GM19467 (cell line): ENCODE data around the gene FNDC3A.
"Not testable (repeated sequence)": the region's sequence is repeated elsewhere in the genome, so short reads cannot be mapped to it uniquely, and the experiment has no call there.

Experiments
- ATAC-seq: cut with Tn5 transposase; IDR thresholded peaks from one replicate; pipeline ENCODE4 v1.9.1; 2021; ENCODE audit warnings: mild to moderate bottlenecking, moderate library complexity; ENCODE audit not compliant: unreplicated experiment

Gene FNDC3A

DNA sequence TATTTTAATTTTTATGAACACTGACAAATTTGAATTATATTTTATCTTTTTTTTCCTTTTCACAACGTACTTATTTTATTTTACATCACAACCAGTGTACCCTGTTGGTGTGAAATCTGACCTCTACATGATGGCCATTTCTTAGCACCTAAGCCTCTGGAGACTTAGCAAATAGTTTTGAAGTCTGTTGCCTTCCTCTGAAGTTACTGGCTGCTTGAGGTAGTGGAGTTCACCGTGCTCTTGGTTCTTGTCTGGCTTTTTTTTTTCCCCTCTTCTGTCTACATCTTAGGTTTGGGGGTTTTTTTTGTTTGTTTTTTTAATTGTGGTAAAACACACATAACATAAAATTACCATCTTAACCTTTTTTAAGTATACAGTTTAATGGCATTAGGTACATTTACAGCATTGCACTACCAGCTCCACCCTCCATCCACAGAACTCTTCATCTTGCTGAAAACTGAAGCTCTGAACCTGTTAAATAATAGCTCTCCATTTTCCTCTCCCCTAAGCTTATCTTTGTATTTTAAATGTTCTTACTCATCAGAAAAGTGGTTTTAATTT is 150.3 kb downstream of the FNDC3A start:
- ATAC-seq, result no peak

- ATAC-seq, result no peak
Observed at GRCh38 chr13:49132479-49133002, 156.8 kb downstream of the FNDC3A start.

DNA sequence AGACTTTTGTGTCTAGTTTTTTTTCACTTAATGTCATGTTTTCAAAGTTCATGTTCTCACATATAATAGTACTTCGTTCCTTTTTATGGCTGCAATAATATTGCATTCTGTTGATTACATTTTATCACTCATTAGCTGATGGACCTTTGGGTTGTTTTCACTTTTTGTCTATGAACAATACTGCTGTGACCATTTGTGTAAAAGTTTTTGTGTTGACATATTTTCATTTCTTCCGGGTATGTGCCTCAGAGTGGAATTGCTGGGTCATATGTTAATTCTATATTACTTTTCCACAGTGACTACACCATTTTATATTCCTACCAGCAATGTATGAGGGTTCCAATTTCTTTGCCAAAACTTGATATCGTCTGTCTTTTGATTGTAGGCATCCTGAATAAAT is 158.6 kb downstream of the FNDC3A start:
- ATAC-seq, result no peak

GRCh38 chr13:49137138-49137643 is 161.5 kb downstream of the FNDC3A start:
- ATAC-seq, result not testable (repeated sequence)

- no peak for ATAC-seq
Observed at GRCh38 chr13:49140910-49141611, 165.3 kb downstream of the FNDC3A start.

GRCh38 chr13:49146950-49147355 is 171.2 kb downstream of the FNDC3A start:
- ATAC-seq, result no peak

- no peak for ATAC-seq
Observed at GRCh38 chr13:49148405-49148804, 172.7 kb downstream of the FNDC3A start.

DNA sequence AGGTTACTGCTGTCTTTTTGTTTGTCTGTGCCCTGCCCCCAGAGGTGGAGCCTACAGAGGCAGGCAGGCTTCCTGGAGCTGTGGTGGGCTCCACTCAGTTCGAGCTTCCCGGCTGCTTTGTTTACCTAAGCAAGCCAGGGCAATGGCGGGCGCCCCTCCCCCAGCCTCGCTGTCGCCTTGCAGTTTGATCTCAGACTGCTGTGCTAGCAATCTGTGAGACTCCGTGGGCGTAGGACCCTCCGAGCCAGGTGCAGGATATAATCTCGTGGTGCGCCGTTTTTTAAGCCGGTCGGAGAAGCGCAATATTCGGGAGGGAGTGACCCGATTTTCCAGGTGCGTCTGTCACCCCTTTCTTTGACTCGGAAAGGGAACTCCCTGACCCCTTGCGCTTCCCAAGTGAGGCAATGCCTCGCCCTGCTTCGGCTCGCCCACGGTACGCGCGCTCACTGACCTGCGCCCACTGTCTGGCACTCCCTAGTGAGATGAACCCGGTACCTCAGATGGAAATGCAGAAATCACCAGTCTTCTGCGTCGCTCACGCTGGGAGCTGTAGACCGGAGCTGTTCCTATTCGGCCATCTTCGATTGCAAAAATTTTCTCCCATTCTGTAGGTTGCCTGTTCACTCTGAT is 182.4 kb downstream of the FNDC3A start:
- ATAC-seq, result not testable (repeated sequence)

- ATAC-seq, result not testable (repeated sequence)
Observed at GRCh38 chr13:49163162-49163561, 187.4 kb downstream of the FNDC3A start.

DNA sequence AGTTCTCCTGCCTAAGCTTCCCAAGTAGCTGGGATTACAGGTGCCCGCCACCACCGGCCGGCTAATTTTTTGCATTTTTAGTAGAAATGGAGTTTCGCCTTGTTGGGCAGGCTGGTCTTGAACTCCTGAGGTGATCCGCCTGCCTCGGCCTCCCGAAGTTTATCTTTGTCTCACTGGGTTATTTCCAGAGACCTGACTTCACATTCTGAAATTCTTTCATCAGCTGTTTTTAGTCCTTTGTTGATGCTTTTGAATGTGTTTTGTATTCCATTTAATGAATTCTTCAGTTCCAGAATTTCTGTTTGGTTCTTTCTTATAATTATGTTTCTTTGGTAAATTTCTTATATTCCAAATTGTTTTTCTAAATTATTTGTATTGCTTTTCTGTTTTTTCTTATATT is 189.0 kb downstream of the FNDC3A start:
- ATAC-seq, result no peak

DNA sequence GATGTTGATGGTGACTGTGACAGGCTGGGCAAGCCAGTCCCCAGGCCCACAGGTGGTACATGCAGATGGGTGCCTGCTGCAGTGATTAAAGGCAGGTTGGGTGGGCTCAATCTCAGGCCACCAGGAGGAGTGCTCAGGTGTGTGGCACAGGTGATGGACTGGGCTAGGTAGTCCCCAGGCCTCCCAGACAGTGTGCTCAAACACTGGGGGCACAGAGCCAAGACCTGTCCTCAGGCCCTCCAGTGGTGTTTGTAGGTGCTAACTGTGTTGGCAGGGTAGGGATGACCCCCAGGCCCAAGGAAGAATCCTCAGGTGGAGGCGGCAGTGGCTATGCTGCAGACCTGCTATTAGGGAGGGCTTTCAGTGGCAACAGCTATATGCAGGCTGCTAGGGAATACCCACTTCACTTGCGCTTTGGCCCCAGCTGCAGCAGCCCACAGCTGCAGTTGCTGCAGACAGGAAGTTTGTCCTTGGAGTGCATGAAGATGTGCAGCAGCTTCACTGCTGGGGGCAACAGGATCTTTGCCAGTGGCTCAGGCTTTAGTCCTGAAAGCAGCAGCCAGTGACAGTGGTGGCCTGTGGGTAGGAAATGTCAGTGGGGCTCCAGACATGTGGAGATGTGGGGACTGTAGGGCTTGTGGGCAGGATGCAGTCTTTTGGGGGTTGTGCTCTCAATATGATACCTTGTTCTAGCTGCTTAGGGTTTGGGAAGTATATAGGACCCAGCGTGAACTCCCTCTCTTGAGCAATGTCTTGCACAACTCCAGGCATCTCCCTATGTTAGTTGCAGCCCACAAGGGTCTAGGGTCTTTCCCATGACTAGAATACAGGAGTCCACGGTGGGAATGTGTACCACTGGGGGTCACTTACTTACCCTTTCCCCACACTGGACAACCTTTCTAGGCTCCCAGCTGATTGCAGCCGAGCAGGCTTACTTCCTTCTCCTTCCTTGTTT is 190.4 kb downstream of the FNDC3A start:
- no peak for ATAC-seq

DNA sequence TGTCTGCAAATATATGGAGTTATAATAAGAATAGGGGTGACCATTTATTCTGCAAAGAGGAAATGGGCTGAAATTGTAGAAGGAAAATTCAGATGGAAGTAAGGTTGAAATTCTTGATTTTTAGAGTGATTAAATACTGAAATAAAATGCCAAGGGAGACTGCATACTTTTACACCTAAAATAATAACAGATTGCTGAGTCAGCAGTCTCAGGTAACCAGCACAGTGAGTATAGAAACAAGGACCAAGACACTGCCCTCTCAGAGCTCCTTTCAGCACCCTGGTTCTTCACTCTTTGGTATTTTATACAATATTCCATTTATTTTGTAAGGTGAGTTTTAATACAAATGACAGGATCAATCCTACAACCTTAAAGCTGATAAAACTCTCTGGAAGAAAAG is 195.6 kb downstream of the FNDC3A start:
- no peak for ATAC-seq

DNA sequence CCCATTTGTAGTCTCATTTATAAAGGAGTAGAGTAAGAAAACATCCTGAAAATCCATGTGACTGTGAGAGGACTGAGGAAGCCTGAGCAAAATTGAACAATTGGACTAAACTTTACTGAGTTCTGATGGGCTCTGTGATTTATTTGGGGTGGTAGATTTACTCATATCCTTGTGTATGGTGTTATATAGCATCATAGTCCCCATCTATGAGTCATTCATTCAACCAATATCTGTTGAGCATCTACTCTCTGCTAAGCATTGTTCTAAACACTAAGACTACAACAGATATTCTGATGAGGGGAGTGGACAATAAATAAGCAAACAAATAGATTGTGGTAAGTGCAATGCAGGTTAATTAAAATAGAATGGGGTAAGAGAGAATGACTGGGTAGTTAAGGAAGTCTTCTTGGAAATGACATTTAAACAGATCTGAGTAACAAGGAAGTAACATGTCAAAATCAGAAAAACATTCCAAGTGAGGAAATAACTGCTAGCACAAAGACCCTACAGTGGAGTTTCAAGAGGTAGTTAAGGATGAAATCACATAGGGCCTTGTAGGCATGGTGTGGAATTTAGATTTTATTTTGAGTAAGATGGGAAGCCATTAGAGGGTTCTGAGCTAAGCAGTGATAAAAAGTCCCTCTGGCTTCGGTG is 208.1 kb downstream of the FNDC3A start:
- ATAC-seq, result no peak

- ATAC-seq, result no peak
Observed at GRCh38 chr13:49184621-49185020, 208.9 kb downstream of the FNDC3A start.

- ATAC-seq, result no peak
Observed at GRCh38 chr13:49185264-49185663, 209.6 kb downstream of the FNDC3A start.

- no peak for ATAC-seq
Observed at GRCh38 chr13:49190901-49191300, 215.2 kb downstream of the FNDC3A start.

GRCh38 chr13:49206641-49207040 is 230.9 kb downstream of the FNDC3A start:
- no peak for ATAC-seq

GRCh38 chr13:49208619-49209018 is 232.9 kb downstream of the FNDC3A start:
- ATAC-seq, result no peak

GRCh38 chr13:49210114-49210513 is 234.4 kb downstream of the FNDC3A start:
- no peak for ATAC-seq

- no peak for ATAC-seq
Observed at GRCh38 chr13:49210669-49211068, 235.0 kb downstream of the FNDC3A start.
